Measurements from ENCODE around the gene TM9SF4.

DNA sequence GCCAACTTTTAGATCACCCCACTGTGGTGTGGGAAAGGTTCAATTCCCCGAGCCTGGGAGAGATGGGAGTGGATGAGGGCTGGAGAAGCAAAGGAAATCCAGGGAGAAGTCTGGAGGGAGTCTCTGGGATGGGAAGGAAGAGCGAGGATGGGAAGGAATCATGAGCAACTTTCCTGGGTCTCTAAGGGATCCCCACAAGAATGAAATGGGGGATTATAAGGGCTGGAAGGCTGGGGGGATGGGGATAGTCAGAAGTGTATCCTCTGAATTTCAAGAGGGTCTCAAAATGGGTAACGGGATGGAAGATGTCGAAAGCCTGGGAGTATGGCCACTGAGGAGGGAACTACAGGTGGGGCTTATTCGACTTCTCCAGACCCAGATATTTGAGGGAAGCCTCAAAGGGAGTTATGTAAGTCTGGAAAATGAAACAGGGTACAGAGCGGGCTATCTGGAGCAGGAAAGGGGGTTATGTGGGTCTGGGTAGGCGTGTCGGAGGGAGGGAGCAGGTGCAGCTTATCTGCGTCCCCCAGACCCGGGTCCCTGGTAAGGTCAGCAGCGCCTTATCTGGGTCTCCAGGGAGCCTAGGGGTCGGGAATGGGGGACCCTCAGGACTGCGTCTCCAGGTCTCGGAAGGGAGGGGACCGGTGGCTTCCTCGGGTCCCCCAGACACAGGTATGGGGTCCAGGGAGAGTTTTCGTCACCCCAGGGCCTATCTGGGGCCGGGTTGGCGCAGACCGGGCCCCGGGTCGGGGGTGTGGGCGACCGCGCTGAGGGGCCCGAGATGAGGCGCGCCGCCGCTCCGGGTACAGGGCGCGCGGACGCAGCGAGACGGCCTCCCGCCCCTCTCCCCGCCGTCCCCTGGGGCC is 97.5 kb downstream of the TM9SF4 start:
- TF ChIP-seq, protein P1, sequence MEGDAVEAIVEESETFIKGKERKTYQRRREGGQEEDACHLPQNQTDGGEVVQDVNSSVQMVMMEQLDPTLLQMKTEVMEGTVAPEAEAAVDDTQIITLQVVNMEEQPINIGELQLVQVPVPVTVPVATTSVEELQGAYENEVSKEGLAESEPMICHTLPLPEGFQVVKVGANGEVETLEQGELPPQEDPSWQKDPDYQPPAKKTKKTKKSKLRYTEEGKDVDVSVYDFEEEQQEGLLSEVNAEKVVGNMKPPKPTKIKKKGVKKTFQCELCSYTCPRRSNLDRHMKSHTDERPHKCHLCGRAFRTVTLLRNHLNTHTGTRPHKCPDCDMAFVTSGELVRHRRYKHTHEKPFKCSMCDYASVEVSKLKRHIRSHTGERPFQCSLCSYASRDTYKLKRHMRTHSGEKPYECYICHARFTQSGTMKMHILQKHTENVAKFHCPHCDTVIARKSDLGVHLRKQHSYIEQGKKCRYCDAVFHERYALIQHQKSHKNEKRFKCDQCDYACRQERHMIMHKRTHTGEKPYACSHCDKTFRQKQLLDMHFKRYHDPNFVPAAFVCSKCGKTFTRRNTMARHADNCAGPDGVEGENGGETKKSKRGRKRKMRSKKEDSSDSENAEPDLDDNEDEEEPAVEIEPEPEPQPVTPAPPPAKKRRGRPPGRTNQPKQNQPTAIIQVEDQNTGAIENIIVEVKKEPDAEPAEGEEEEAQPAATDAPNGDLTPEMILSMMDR (IDR thresholded peaks at IDR 0.05): no peak
- no peak for TF ChIP-seq POLR2A (IDR thresholded peaks at IDR 0.05)

Data from uterus (tissue), 2 donors.